Vagina (tissue), 2 donors: ENCODE data around the gene KRT85. TPM values are rescaled to one million over a fixed set of nuclear protein-coding genes. Genes with fewer than 3 reads are reported as not detected.

Source experiments
- DNase-seq, 2 donors: peaks; one replicate each; pipeline ENCODE4 v3.0.0-alpha.2; 2017; ENCODE audit errors: extremely low spot score in 2 of 2
- H3K27ac ChIP-seq: fragments of 200-600 bp; sonication (generic); one replicate; pipeline ENCODE4 v1.5.1; 2019
- H3K27me3 ChIP-seq: fragments of 200-600 bp; sonication (generic); one replicate; pipeline ENCODE4 v1.5.1; 2019
- H3K36me3 ChIP-seq, 2 donors: fragments of 200-600 bp; sonication (generic); one replicate each; pipeline ENCODE4 v1.5.1; 2017 to 2019
- H3K4me1 ChIP-seq: fragments of 200-600 bp; sonication (generic); one replicate; pipeline ENCODE4 v1.5.1; 2019
- H3K4me3 ChIP-seq, 2 donors: fragments of 200-600 bp; sonication (generic); 1 replicate in 1 of 2; 2 replicates in 1 of 2; pipeline ENCODE4 v1.5.1; 2016 to 2019
- H3K9me3 ChIP-seq: fragments of 200-600 bp; sonication (generic); one replicate; pipeline ENCODE4 v1.5.1; 2019
- POLR2A ChIP-seq, 2 donors: fragments of 450-650 bp; IDR thresholded peaks; one replicate each; pipeline ENCODE4 v1.6.1; 2017; ENCODE audit warnings: antibody characterized with exemption in 2 of 2, mild to moderate bottlenecking in 2 of 2, moderate library complexity in 2 of 2
- POLR2AphosphoS5 ChIP-seq, 2 donors: sonication (generic); formaldehyde crosslinking; IDR thresholded peaks; one replicate each; pipeline ENCODE4 v1.9.0; 2017; ENCODE audit warnings: antibody characterized with exemption in 2 of 2, mild to moderate bottlenecking in 2 of 2, low read depth in 1 of 2; ENCODE audit not compliant: insufficient read depth in 1 of 2
- intact Hi-C: fragments of 100-400 bp; cut with DNase I; formaldehyde crosslinking; loops from one replicate; pipeline ENCODE4 v1.15.1; 2023
- total RNA-seq: library from RNA; depleted of rRNA; stranded (reverse); fragments of >200 nt; gene quantifications from one replicate; pipeline ENCODE4 v1.2.3, GENCODE V29; 2016
- TF ChIP-seq, protein P1 (sequence below), 3 experiments: fragments of 450-650 bp in 2 of 3; fragments of 200-600 bp in 1 of 3; sonication (generic) in 1 of 3; IDR thresholded peaks; one replicate each; pipeline ENCODE4 v1.5.1; 2017 to 2019; ENCODE audit warnings: antibody characterized with exemption in 3 of 3, mild to moderate bottlenecking in 2 of 3, moderate library complexity in 2 of 3

Gene KRT85
- total RNA-seq, 1 donor from 2014 or later: not detected

DNA sequence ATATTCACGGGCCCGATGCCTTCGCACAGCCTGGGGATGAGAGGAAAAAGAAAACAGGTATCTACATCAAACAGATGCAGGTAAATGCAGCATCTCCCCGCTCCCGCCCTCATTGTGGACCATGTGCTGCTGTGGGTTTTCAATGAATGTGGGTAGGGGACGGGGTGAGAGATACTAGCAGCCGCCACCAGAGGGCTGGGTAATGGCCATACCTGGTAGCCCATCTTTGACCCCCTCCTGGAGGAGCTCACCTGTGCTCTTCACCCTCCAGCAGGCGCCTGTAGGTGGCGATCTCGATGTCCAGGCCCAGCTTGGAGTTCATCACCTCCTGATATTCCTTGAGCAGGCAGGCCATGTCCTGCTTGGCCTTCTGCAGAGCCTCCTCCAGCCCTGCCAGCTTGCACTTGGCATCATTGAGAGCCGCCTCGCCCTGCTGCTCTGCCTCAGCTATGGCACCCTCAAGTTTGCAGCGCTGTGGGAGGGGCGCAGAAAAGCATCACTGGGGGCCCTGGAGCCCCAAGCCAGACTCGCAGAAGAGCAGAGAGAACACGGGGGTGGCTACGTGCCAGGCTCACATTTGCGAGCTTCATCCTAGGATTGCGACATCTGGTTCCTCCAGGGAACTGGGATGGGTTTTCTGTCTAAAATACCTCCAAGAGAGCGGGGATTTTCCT lies 28.6 kb upstream of the KRT85 start:
- no peak for DNase-seq
- intact Hi-C loops: no loop called here
- Histone ChIP-seq H3K4me3 (no peak overlapping the region), H3K9me3 (no peaks in the 10 kb centered on the region), H3K27ac (no peak overlapping the region), H3K4me1 (peaks cover 26% of the 10 kb centered on the region), H3K36me3 (no peaks in the 10 kb centered on the region), H3K27me3 (no peaks in the 10 kb centered on the region)
- TF ChIP-seq POLR2A (IDR thresholded peaks at IDR 0.05): no peak
- peak in 1 of 2 donors; percentile 35 for TF ChIP-seq POLR2AphosphoS5 (IDR thresholded peaks at IDR 0.05; ENCODE audit: insufficient read depth in 1 of 2, low read depth in 1 of 2)
- TF ChIP-seq, protein P1, sequence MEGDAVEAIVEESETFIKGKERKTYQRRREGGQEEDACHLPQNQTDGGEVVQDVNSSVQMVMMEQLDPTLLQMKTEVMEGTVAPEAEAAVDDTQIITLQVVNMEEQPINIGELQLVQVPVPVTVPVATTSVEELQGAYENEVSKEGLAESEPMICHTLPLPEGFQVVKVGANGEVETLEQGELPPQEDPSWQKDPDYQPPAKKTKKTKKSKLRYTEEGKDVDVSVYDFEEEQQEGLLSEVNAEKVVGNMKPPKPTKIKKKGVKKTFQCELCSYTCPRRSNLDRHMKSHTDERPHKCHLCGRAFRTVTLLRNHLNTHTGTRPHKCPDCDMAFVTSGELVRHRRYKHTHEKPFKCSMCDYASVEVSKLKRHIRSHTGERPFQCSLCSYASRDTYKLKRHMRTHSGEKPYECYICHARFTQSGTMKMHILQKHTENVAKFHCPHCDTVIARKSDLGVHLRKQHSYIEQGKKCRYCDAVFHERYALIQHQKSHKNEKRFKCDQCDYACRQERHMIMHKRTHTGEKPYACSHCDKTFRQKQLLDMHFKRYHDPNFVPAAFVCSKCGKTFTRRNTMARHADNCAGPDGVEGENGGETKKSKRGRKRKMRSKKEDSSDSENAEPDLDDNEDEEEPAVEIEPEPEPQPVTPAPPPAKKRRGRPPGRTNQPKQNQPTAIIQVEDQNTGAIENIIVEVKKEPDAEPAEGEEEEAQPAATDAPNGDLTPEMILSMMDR (IDR thresholded peaks at IDR 0.05): peak in 1 of 3 experiments; percentile 22

DNA sequence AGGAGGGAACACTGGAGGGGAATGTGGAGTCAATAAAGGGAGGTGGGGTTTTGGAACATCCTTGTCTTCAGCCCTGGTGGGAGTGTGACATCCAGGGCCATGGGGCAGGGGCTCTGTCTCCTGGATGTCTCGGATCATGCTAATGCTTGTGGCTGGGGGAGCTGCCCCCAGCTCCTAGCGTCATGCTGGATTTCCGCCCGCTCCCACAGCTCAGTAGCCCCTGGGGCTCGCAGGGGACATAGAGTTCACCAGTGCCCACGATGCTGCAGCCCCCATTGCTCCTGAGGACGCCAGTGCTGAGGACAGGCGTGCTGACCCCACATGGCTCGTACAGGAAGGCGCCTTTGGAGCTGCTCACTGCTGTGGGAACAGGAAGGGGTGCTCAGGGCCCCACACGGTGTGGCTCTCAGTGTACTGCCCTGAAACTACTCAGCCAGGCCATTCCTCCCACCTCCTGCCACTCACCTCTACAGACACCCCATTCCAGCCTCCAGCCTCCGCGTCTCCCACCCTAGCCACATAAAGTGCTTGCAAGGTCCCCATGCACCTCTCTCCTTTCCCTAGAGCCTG lies 27.6 kb upstream of the KRT85 start:
- DNase-seq: no peak
- Histone ChIP-seq H3K4me1 (peaks cover 35% of the 10 kb centered on the region), H3K27me3 (no peaks in the 10 kb centered on the region), H3K4me3 (no peak overlapping the region), H3K9me3 (no peaks in the 10 kb centered on the region), H3K36me3 (no peaks in the 10 kb centered on the region), H3K27ac (no peak overlapping the region)
- TF ChIP-seq POLR2A (IDR thresholded peaks at IDR 0.05) (no peak), POLR2AphosphoS5 (IDR thresholded peaks at IDR 0.05; ENCODE audit: insufficient read depth in 1 of 2, low read depth in 1 of 2) (no peak)
- TF ChIP-seq, protein P1 (IDR thresholded peaks at IDR 0.05): no peak
- intact Hi-C loops: no loop called here

GRCh38 chr12:52392465-52393007 lies 25.3 kb upstream of the KRT85 start:
- H3K4me1 ChIP-seq: peaks cover 45% of the 10 kb centered on the region

DNA sequence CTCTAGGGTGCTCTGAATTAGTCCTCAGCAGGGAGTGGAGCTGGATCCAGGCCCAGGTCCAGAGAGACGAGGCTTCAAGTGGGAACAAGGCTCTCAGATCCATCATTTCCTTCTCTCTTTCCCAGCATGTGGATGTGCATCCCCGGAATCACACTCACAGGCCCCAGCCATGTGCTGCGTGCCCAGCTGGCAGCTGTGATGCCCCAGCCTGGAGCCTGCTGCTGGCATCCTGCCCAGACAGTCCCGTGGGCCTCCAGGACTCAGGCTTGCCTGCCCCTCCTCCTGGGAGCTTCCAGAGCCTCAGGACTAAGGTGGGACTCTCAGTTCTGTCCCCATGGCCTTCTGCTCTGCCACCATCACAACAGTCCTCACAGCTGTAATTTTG lies 24.3 kb upstream of the KRT85 start:
- Histone ChIP-seq H3K27me3 (no peaks in the 10 kb centered on the region), H3K4me3 (no peak overlapping the region), H3K9me3 (no peaks in the 10 kb centered on the region), H3K27ac (no peak overlapping the region), H3K36me3 (no peaks in the 10 kb centered on the region), H3K4me1 (peaks cover 45% of the 10 kb centered on the region)
- intact Hi-C loops: no loop called here
- TF ChIP-seq, protein P1 (IDR thresholded peaks at IDR 0.05): no peak
- no peak for TF ChIP-seq POLR2A (IDR thresholded peaks at IDR 0.05)
- TF ChIP-seq POLR2AphosphoS5 (IDR thresholded peaks at IDR 0.05; ENCODE audit: insufficient read depth in 1 of 2, low read depth in 1 of 2): no peak
- no peak for DNase-seq

More at GRCh38 chr12:52392465-52393007, 25.3 kb upstream of the KRT85 start:
- no peaks in the 10 kb centered on the region for H3K27me3 ChIP-seq
- no peak overlapping the region for H3K4me3 ChIP-seq
- intact Hi-C loops: no loop called here
- no peak overlapping the region for H3K27ac ChIP-seq
- H3K9me3 ChIP-seq: no peaks in the 10 kb centered on the region
- DNase-seq: no peak
- H3K36me3 ChIP-seq: no peaks in the 10 kb centered on the region
- TF ChIP-seq, protein P1 (IDR thresholded peaks at IDR 0.05): no peak
- TF ChIP-seq POLR2AphosphoS5 (IDR thresholded peaks at IDR 0.05; ENCODE audit: insufficient read depth in 1 of 2, low read depth in 1 of 2): no peak
